ENCODE data around the gene UCP1.
"Not testable (repeated sequence)": the region's sequence is repeated elsewhere in the genome, so short reads cannot be mapped to it uniquely, and the experiment has no call there.

The UCP1 gene

GRCh38 chr4:140515423-140515822, 53.3 kb downstream of the UCP1 start (continued):
- TF ChIP-seq ZNF555 (tag by site-specific recombination; conservative IDR thresholded peaks at IDR 0.05) (no peak), ZNF138 (tag by site-specific recombination; IDR thresholded peaks at IDR 0.05; ENCODE audit: borderline replicate concordance) (no peak), GLIS1 (tag by site-specific recombination; IDR thresholded peaks at IDR 0.05) (no peak), ZNF654 (tag by site-specific recombination; IDR thresholded peaks at IDR 0.05; ENCODE audit: low read depth) (no peak)

- H3K4me3 ChIP-seq (ENCODE audit: low read depth, low read length); H3K9me3 ChIP-seq (ENCODE audit: control insufficient read depth, insufficient read depth, low read depth, low read length); H3K36me3 ChIP-seq (ENCODE audit: control insufficient read depth in 2 of 2, insufficient read depth in 1 of 2, low read length in 2 of 2); H3K27ac ChIP-seq (ENCODE audit: extremely low read depth, low read depth, low read length); CTCF ChIA-PET; POLR2A ChIA-PET; H3K4me1 ChIP-seq (ENCODE audit: control insufficient read depth, insufficient read depth, low read length): not testable (repeated sequence)
- TF ChIP-seq ZNF146 (tag by site-specific recombination; IDR thresholded peaks at IDR 0.05) (peak; percentile 81), ZNF280D (tag by site-specific recombination; IDR thresholded peaks at IDR 0.05) (peak; percentile 68; the same call in 1 of the 2 replicates)
Measured at GRCh38 chr4:140513765-140514164, 55.0 kb downstream of the UCP1 start.
